EL (cell line): Measurements from ENCODE around the gene CD8B.

ENCODE experiments used
- DNase-seq: peaks from one replicate; pipeline ENCODE4 v3.0.0-alpha.2; 2016

CD8B gene

GRCh38 chr2:86768189-86768949 is 93.3 kb downstream of the CD8B start:
- no peak for DNase-seq
